NB4 (cell line): ENCODE data around the gene MED28.

ENCODE experiments used
- DNase-seq: peaks from one replicate; pipeline ENCODE4 v3.0.0; 2010; ENCODE audit warnings: low read depth
- H3K4me3 ChIP-seq: one replicate; pipeline ENCODE4 v1.5.1; 2011; ENCODE audit warnings: mild to moderate bottlenecking, low read depth, low read length, moderate library complexity
- MYC ChIP-seq: IDR thresholded peaks from 2 replicates; pipeline ENCODE4 v1.6.1; 2011; ENCODE audit warnings: low read depth, low read length
- POLR2A ChIP-seq: IDR thresholded peaks from 2 replicates; pipeline ENCODE4 v1.6.1; 2011; ENCODE audit warnings: mild to moderate bottlenecking; ENCODE audit not compliant: insufficient read length; ENCODE audit errors: extremely low read depth
- TF ChIP-seq, protein P1 (sequence below): IDR thresholded peaks from 2 replicates; pipeline ENCODE4 v1.6.1; 2011; ENCODE audit warnings: low read depth, low read length
- TF ChIP-seq, protein P2 (sequence below): IDR thresholded peaks from one replicate; pipeline ENCODE4 v1.5.1; 2012; ENCODE audit warnings: low read depth, low read length

Gene MED28

DNA sequence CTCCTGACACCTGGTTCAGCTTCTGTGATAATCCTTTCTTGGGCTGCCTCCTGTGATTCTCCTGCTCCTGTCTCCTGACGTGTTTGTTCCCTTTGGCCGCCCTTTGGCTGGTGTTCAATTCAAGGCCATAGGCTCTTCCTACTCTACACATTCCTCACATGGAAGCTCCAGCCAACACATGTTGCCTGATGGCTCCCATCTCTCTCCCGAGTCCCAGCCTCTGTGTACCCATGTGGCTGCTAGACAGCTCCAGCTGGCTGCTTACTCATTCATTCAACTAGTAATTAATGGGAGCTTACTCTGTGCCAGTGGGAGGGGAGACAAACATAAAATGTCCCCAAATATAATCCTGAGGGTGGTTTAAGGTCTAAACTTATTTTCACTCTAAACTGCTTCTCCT, 9.2 kb upstream of the MED28 start:
- DNase-seq: no peak
- TF ChIP-seq MYC: no peak
- TF ChIP-seq, protein P1, sequence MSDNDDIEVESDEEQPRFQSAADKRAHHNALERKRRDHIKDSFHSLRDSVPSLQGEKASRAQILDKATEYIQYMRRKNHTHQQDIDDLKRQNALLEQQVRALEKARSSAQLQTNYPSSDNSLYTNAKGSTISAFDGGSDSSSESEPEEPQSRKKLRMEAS: no peak
- TF ChIP-seq, protein P2, sequence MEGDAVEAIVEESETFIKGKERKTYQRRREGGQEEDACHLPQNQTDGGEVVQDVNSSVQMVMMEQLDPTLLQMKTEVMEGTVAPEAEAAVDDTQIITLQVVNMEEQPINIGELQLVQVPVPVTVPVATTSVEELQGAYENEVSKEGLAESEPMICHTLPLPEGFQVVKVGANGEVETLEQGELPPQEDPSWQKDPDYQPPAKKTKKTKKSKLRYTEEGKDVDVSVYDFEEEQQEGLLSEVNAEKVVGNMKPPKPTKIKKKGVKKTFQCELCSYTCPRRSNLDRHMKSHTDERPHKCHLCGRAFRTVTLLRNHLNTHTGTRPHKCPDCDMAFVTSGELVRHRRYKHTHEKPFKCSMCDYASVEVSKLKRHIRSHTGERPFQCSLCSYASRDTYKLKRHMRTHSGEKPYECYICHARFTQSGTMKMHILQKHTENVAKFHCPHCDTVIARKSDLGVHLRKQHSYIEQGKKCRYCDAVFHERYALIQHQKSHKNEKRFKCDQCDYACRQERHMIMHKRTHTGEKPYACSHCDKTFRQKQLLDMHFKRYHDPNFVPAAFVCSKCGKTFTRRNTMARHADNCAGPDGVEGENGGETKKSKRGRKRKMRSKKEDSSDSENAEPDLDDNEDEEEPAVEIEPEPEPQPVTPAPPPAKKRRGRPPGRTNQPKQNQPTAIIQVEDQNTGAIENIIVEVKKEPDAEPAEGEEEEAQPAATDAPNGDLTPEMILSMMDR: no peak
- no peak overlapping the region for H3K4me3 ChIP-seq

DNA sequence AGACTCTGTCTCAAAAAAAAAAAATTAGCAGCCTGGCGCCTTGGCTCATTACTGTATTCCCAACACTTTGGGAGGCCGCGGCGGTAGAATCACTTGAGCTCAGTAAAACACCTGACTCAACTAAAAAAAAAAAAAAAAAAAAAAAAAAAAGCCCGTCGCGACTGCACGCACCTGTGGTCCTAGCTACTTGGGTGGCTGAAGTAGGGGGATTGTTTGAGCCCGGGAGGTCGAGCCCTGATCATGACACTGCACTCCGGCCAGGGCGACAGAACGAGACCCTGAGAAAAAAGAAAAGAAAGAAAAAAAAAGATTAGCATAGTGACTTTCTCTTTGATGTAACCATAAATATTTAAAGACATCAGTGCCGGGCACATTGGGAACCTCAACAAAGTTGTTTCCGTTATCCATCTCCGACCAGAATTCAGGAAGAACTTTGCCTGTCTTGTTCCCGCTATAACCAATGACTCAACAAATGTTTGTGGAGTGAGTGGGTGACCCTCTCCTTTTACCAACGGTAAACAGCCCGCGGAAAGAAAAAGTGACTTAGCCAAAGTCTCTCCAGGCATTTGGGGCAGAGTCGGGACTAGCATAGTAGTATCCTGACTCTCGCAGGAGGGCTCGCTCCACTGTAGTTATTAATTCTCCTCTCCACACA, 553 bp upstream of the MED28 start:
- H3K4me3 ChIP-seq: peak overlapping the region; percentile 85
- TF ChIP-seq, protein P1: no peak
- TF ChIP-seq, protein P2: no peak
- no peak for TF ChIP-seq POLR2A
- no peak for TF ChIP-seq MYC
- peak; percentile 72 for DNase-seq

DNA sequence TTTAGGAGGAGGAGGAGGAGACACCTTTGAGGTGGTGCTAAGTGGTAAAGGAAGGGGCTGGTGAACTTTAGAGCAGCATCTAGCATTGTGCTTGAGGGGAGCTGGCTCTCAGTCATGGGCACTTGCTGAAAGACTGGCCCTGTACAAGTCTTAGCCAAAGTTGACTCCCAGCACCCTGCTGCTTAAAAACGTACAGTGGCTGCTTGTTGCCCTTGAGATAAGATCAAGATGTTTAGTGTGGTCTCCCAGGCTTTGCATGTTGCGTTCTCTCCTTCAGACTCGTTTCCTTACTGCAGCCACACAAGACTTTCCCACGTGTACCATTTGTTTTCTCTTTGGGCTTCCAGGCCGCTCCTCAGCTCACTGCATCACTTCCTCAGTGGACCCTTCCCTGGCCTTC, 1.8 kb downstream of the MED28 start:
- TF ChIP-seq MYC: no peak
- TF ChIP-seq, protein P1: no peak
- TF ChIP-seq POLR2A: no peak
- TF ChIP-seq, protein P2: no peak
- peak; percentile 56 for DNase-seq
- peak overlapping the region; percentile 85 for H3K4me3 ChIP-seq

DNA sequence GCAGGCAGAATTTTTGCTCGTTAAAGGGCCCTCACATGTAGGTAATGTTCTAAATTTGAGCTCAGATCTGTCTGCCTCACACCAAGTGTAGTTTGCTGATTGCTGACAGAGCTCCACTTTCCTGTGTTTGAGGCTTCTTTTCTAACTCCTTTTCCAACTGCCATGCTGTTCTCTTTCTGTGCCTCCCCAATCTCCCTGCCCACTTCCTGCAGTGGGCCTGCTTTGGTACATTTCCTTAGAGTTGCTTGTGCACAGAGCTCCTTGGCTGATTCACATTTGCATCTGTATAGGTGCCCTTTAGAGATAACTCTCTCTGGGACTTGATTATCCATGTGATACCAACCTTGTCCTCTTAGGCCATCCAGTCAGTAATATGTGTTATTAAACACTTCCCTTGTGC, 4.5 kb downstream of the MED28 start:
- H3K4me3 ChIP-seq: peak overlapping the region; percentile 26
- TF ChIP-seq, protein P1: no peak
- TF ChIP-seq POLR2A (no peak), MYC (no peak)
- TF ChIP-seq, protein P2: no peak
- peak; percentile 25 for DNase-seq

DNA sequence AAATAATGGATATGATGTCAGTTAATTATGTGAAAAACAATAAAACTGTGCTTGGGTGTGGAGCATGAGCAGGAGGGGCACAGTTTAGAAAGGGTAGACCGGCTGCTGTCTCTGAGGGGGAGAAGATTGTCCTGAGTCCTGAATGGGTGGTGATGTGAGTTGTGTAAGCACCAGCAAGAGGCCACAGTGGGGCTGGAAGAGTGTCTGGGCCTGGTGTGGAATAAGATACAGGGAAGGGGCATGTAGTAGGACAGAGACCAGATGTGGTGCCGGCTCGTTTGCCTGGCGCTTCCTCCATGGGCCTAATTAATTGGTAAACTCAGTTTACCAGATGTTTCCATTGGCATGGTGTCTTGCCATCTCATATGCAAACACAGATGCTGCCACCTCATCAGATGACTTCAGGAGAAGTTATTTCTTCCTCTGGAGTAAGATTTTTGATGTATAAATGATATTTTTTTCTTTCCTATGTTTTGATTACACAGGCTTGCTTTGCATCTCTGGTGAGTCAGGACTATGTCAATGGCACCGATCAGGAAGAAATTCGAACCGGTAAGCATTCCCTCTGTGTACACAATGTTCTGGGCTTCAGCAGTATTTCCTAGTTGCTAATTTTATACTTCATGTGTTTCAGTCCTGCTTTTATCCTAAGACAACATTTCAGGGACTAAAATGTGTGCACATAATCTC, 5.1 kb downstream of the MED28 start:
- no peak for TF ChIP-seq POLR2A
- TF ChIP-seq, protein P1: no peak
- DNase-seq: no peak
- H3K4me3 ChIP-seq: peak overlapping the region; percentile 26

DNA sequence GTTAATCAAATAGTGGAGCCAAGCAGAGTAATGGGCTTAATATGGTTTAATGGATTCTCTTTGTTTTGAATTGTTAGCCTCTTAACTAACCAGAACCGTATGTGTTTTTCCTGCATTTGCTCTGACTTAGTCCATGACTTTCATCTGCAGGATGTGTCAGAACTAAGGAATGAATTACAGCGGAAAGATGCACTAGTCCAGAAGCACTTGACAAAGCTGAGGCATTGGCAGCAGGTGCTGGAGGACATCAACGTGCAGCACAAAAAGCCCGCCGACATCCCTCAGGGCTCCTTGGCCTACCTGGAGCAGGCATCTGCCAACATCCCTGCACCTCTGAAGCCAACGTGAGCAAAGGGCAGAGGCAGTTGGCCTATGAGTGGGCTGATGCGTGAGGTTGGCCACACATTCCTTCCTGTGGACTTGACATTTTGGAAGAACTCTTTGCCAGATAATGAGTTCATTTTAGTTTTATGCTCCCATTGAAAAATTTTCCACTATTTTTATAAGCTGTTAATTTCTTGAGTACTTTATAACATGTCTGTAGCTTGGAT, 9.1 kb downstream of the MED28 start:
- H3K4me3 ChIP-seq: no peak overlapping the region
- no peak for DNase-seq
- TF ChIP-seq, protein P2: no peak
- no peak for TF ChIP-seq POLR2A
- TF ChIP-seq MYC: no peak
- TF ChIP-seq, protein P1: no peak
